Medulla oblongata (tissue), 1 donor: ENCODE measurements around the gene ZSWIM1.
"Not testable (repeated sequence)": the region's sequence is repeated elsewhere in the genome, so short reads cannot be mapped to it uniquely, and the experiment has no call there.

Experiments used
- DNase-seq: peaks from one replicate; pipeline ENCODE4 v3.0.0-alpha.2; 2015; ENCODE audit errors: extremely low spot score

The ZSWIM1 gene

GRCh38 chr20:45888681-45889080 lies 7.7 kb downstream of the ZSWIM1 start:
- DNase-seq = no peak

- peak; percentile 76 for DNase-seq
Measured at GRCh38 chr20:45890077-45890984, 9.3 kb downstream of the ZSWIM1 start.

GRCh38 chr20:45890985-45891983 lies 10.3 kb downstream of the ZSWIM1 start, which contains the start of the genes CTSA and NEURL2:
Gene CTSA, plus strand, starts transcription at chr20:45891335. Its CDS starts 234 bp downstream, at chr20:45891569.
Gene NEURL2, minus strand, starts transcription at chr20:45891208. Its CDS starts 217 bp downstream, at chr20:45890991.
- peak; percentile 94 for DNase-seq

- DNase-seq = peak; percentile 17
Measured at GRCh38 chr20:45892049-45892825, 11.2 kb downstream of the ZSWIM1 start.

GRCh38 chr20:45892828-45893500 lies 11.9 kb downstream of the ZSWIM1 start:
- no peak for DNase-seq

- no peak for DNase-seq
Measured at GRCh38 chr20:45893831-45894230, 12.8 kb downstream of the ZSWIM1 start.

GRCh38 chr20:45894797-45895196 lies 13.8 kb downstream of the ZSWIM1 start:
- no peak for DNase-seq

GRCh38 chr20:45896641-45897161 lies 15.7 kb downstream of the ZSWIM1 start:
- no peak for DNase-seq

GRCh38 chr20:45897289-45897688 lies 16.3 kb downstream of the ZSWIM1 start:
- no peak for DNase-seq

GRCh38 chr20:45897692-45898091 lies 16.7 kb downstream of the ZSWIM1 start:
- DNase-seq = no peak

GRCh38 chr20:45898285-45898684 lies 17.3 kb downstream of the ZSWIM1 start:
- no peak for DNase-seq

- no peak for DNase-seq
Measured at GRCh38 chr20:45899046-45899835, 18.2 kb downstream of the ZSWIM1 start.

GRCh38 chr20:45901332-45901731 lies 20.3 kb downstream of the ZSWIM1 start:
- not testable (repeated sequence) for DNase-seq

GRCh38 chr20:45902199-45902701 lies 21.2 kb downstream of the ZSWIM1 start:
- DNase-seq = no peak

GRCh38 chr20:45904583-45905504 lies 23.8 kb downstream of the ZSWIM1 start:
- DNase-seq = no peak

- DNase-seq = no peak
Measured at GRCh38 chr20:45905505-45906079, 24.6 kb downstream of the ZSWIM1 start.

GRCh38 chr20:45907219-45907948 lies 26.4 kb downstream of the ZSWIM1 start:
- DNase-seq = no peak
